Activated effector memory CD4-positive, alpha-beta T cell treated with Interleukin-2 at 50 U/mL for 16 hours (primary cell): ENCODE results near the gene ABCA13.

Experiments
- DNase-seq: peaks from one replicate; pipeline ENCODE4 v3.0.0-alpha.2; 2020

The ABCA13 gene

DNA sequence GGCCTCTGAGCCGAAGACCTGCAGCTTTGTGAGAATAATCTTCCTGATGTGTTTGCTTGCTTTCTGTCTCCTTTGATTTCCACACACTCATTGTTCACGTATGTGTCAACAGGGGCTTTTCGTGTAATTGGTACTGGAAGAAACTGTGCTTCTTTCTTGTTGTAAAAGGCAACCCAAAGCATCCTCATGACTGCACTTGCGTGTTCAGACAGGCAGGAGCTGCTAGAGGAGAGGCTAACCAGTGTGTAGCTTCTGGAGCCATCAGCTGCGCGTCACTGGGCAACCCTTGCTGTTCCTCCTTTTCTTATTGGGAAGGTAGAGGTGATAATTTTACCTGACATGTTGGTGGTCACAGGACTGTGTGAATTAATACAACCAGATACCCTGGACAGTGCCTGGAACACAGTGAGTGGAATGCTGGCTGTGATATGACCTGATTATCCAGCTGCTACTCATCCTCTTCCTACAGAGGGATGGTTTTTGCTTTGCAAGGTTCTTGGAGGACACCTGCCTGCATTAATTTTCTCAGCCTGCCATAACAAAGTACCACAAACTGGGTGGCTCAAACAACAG, 213.0 kb downstream of the ABCA13 start:
- no peak for DNase-seq

DNA sequence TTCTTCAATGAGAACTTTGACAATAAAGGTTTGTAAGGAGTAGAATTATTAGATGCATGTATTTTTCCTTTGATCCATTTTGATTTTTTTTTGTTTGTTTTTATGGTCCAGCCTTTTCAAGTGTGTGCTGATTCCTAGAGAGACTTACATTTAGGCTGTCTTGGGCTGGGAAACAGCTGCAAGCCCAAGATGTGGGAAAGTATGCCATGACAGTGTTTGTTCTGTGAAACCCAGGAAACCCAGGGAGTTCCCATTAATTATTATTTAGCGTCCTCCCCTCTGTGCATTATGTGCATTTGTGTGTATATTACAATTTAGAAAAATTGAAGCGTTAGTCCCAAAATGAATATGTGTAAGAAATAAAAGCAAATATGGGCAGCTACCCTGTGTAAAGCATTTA, 216.7 kb downstream of the ABCA13 start:
- DNase-seq = no peak

GRCh38 chr7:48388911-48389310, 217.7 kb downstream of the ABCA13 start:
- no peak for DNase-seq

DNA sequence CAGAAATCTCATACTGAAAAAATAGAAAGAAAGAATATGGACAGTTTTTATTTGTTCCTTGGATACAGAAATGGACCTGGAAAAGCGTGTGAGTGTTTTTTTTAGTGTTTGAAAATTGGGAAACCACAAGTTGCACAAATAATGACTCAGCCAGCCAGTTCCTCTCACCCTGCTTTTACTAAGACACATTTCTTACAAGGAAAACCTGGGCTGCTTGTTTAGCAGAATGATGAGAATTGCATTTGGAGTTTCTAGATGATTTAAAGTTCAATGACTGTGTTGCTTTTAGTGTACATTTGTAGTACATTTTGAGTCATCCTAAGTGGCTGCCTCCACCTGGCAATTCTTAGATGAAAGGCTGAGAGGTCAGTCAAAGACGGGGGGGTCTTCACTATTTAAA, 218.7 kb downstream of the ABCA13 start:
- DNase-seq = no peak

- no peak for DNase-seq
These were observed 219.4 kb downstream of the ABCA13 start for GRCh38 chr7:48390388-48391327.

- no peak for DNase-seq
These were observed 226.9 kb downstream of the ABCA13 start for GRCh38 chr7:48398191-48398590.

DNA sequence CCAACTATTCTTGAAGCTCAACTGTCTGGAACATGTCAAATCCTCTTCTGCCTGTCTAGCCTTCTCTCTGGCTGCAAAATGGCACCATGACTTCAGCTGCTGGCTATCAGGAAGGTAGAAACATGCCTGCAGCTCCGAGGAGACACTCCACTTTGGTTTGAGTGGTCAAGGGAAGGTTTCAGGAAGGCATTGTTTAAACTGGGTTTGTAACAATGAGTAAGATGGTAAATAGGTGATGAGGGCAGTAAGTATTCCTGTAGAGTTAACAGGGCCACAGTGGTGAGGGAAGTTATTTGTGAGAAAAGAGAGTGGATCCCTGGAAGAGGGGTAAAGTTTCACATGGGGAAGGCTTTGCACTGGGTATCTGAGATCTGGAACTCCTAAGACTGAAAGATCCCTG, 231.5 kb downstream of the ABCA13 start:
- DNase-seq = no peak

- DNase-seq = no peak
These were observed 237.5 kb downstream of the ABCA13 start for GRCh38 chr7:48408731-48409130.

GRCh38 chr7:48411619-48412018, 240.4 kb downstream of the ABCA13 start:
- no peak for DNase-seq

DNA sequence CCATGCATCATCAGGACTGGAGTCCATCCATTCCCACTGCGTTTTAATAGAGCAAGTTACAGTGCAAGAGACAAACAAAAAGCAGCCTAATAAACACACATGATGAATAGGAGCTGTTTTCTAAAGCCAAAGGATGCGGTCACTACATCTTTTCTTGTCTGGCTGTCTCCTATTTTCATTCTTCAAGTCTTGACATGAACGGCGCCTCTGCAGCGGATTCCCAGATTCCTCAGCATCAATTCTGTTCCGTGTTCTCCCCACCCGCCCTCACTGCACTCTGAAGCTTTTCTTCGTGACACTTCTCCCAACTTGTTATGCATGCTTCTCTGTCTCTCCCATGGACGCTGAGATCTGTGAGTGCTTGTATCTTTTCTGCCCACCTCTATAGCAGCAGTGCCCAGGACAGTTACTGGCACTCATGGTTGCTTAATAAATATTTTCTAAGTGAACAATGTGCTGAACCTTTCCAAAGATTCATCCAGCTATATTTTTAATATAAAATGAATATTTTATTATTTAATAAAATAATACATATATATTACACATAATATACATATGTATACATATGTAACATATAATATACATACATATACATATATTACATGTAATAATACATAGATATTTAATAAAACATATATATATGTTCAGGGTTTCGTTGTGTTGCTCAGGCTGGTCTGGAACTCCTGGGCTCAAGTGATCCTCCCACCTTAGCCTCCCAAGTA, 242.9 kb downstream of the ABCA13 start:
- no peak for DNase-seq

GRCh38 chr7:48416327-48416908, 245.2 kb downstream of the ABCA13 start:
- DNase-seq = no peak

GRCh38 chr7:48419401-48419800, 248.1 kb downstream of the ABCA13 start:
- DNase-seq = no peak

DNA sequence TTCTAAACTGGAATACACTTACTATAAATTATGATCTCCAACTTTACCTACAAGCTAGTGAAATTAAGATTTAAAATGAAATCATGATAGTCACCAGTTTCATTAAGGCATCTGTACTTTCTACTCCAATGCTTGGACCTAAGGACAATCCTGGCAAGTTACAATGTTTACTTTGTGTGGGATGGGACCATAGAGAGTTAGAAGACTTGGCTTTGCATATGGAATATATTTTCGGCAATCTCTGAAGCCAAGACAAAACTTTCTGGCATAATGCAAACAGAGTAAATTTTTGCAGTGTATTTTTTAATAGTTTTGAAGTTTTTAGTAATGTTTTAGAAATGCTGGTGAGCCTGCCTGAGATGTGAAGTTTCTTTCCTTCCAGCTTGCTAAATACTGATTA, 248.9 kb downstream of the ABCA13 start:
- no peak for DNase-seq

DNA sequence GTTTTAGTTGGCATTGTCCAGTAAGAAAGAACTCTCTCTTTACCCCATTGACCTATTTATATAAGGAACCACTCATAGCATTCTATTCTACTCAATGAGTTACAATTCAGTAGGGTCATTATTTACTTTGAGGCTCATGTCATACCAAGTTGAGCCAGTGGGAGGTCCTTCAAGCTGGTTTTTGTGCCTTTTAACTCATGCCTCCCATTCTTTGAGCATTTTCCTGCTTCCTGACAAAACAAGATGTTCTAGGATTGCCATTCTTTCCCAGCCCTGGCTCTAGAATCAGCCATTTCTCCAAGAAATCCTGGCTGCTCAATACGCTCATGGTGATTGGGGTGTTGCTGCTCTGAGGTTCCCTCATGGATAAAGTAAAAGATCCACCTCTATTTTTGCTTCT, 250.1 kb downstream of the ABCA13 start:
- DNase-seq = no peak

DNA sequence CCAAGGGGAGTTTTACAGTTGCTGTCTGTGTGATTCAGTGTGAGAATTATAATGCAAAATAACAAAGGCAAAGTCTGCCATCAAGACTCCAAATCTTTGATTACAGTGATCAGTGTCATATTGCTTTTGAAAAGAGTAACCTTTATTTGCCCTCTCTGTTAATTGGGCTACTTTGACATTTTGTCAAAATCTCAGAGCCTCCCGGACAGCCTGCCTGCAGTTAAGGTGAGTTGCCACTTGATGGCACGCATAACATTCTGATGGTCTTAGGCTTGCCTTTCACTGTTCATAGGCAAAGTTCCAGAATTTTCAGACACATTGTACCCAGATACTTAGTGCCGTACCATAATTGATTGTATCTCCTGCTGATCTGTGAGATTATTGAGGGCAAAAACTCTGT, 253.5 kb downstream of the ABCA13 start:
- no peak for DNase-seq

- no peak for DNase-seq
These were observed 255.2 kb downstream of the ABCA13 start for GRCh38 chr7:48426331-48426965.

GRCh38 chr7:48426966-48427555, 255.8 kb downstream of the ABCA13 start:
- no peak for DNase-seq

DNA sequence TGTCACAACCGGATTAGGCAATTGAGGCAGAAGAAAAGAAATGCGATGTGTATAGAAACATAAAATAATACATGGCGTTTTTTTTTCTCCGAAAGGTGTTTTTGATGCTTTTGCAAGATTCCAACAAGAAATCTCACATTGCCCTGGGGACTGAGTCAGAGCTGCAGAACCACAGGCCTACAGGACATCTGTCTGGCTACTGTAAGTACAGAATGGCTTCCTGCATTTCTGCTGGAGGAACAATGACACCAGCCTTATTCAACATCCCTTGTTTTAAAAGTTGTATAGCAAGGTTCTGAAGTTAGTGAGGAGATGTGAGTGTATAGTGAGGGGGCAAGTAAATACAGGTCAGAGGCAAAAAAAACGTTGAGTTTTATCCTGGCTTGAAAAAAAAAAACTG, 256.4 kb downstream of the ABCA13 start:
- no peak for DNase-seq

DNA sequence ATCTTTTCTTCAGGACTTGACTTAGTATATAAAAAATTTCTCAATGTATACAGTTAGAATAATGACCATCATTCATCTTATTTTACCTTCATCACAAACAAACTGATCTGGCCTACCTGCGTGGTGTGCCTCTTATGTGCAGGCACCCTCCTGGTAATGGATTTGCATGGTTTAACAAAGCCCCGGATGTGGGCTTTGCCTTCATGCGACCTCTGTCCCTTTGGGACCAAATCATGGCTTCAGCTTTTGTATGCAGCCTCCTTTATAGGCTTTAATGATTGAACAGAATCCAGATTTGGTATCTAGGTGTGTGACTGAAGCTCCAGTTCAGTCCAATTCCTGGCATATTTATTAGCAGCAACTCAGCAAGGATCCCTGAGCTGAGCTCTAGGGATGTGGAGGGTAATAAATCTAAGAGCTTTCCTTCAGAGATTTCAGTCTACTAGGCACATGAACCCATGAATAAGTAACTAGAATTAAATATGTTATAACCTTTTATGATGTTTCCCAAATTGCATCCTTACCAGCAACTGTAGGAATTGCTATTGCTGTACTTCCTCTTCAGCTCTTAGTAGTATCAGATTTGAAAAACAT, 256.9 kb downstream of the ABCA13 start:
- DNase-seq = no peak

GRCh38 chr7:48429117-48429516, 257.9 kb downstream of the ABCA13 start:
- no peak for DNase-seq

- DNase-seq = no peak
These were observed 266.9 kb downstream of the ABCA13 start for GRCh38 chr7:48438206-48438605.

DNA sequence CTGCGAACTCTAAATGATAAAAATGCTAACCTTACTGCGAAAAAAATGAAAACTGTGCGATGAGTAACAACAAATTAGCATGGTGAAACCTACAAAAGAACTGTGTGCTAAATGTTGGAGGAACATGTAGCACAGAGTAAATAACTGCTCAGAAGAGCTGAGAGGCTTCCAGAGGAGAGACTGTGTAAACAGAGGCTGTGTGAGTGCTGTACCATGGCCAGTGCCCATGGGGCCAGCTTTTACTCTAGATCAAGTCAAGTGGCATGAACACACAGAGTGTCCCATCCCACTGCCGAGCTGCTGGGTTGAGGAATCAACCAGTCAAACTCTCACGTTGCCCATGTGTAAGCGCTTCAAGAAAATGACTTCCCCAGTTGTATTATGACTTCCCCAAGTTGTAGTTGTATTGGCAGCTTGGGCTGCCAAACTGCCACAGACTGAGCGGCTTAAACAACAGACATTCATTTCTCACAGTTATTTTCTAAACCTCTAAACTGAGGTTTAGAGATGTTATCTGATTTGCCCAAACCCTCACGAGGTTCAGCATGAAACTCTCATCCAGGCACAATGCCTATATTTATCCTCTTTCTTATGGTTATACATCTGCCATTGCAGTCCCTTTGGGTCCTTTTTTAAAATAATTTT, 270.7 kb downstream of the ABCA13 start:
- DNase-seq = no peak
